H9 (cell line): ENCODE results near the gene PRDX2. TPM values are rescaled to one million over a fixed set of nuclear protein-coding genes. Genes with fewer than 3 reads are reported as not detected.

ENCODE experiments used
- DNase-seq: peaks from one replicate; pipeline ENCODE4 v3.0.0-alpha.2; 2017
- H2AFZ ChIP-seq: one replicate; pipeline ENCODE4 v1.6.1; 2013; ENCODE audit warnings: mild to moderate bottlenecking, low read length, control low read depth, moderate library complexity
- H2AK5ac ChIP-seq: 2 replicates; pipeline ENCODE4 v1.6.1; 2013; ENCODE audit warnings: low read length, control low read depth, mixed read lengths; ENCODE audit not compliant: insufficient read length
- H2BK120ac ChIP-seq: one replicate; pipeline ENCODE4 v1.6.1; 2013; ENCODE audit warnings: low read depth, mild to moderate bottlenecking, low read length, control low read depth, inconsistent platforms; ENCODE audit not compliant: poor library complexity, severe bottlenecking
- H2BK12ac ChIP-seq: 2 replicates; pipeline ENCODE4 v1.6.1; 2013; ENCODE audit warnings: low read length, control low read depth, mixed read lengths, low read depth; ENCODE audit not compliant: insufficient read length
- H2BK15ac ChIP-seq: 2 replicates; pipeline ENCODE4 v1.6.1; 2013; ENCODE audit warnings: low read depth, low read length, control low read depth
- H2BK20ac ChIP-seq: one replicate; pipeline ENCODE4 v1.6.1; 2013; ENCODE audit warnings: low read depth, mild to moderate bottlenecking, low read length, control low read depth, inconsistent platforms; ENCODE audit not compliant: poor library complexity, severe bottlenecking
- H2BK5ac ChIP-seq: 2 replicates; pipeline ENCODE4 v1.6.1; 2013; ENCODE audit warnings: low read length, control low read depth, mixed read lengths; ENCODE audit not compliant: insufficient read length
- H3K14ac ChIP-seq: 2 replicates; pipeline ENCODE4 v1.6.1; 2013; ENCODE audit warnings: low read length, control low read depth; ENCODE audit not compliant: insufficient read depth
- H3K18ac ChIP-seq: 2 replicates; pipeline ENCODE4 v1.6.1; 2013; ENCODE audit warnings: low read depth, mild to moderate bottlenecking, mixed read lengths, low read length, control low read depth; ENCODE audit not compliant: insufficient read length
- H3K23ac ChIP-seq: 2 replicates; pipeline ENCODE4 v1.6.1; 2013; ENCODE audit warnings: low read length, control low read depth, mixed read lengths, low read depth; ENCODE audit not compliant: insufficient read length
- H3K23me2 ChIP-seq: 2 replicates; pipeline ENCODE4 v1.6.1; 2013; ENCODE audit warnings: low read depth, mild to moderate bottlenecking, mixed read lengths, low read length, control low read depth; ENCODE audit not compliant: insufficient read length, poor library complexity, severe bottlenecking
- H3K27ac ChIP-seq: 2 replicates; pipeline ENCODE4 v1.5.1; 2013; ENCODE audit warnings: low read length, control low read depth, mixed read lengths, low read depth; ENCODE audit not compliant: insufficient read length
- H3K27me3 ChIP-seq: 2 replicates; pipeline ENCODE4 v1.6.1; 2013; ENCODE audit warnings: low read length, control low read depth, inconsistent platforms; ENCODE audit not compliant: insufficient read depth
- H3K4ac ChIP-seq: 2 replicates; pipeline ENCODE4 v1.6.1; 2013; ENCODE audit warnings: low read depth, mild to moderate bottlenecking, control low read depth, inconsistent platforms, low read length, moderate library complexity
- H3K4me1 ChIP-seq: 2 replicates; pipeline ENCODE4 v1.6.1; 2013; ENCODE audit warnings: low read length, control low read depth, inconsistent platforms; ENCODE audit not compliant: insufficient read depth
- H3K4me2 ChIP-seq: 2 replicates; pipeline ENCODE4 v1.6.1; 2013; ENCODE audit warnings: low read length, control low read depth, mixed read lengths; ENCODE audit not compliant: insufficient read length, insufficient read depth
- H3K56ac ChIP-seq: 2 replicates; pipeline ENCODE4 v1.6.1; 2013; ENCODE audit warnings: low read depth, mild to moderate bottlenecking, mixed read lengths, low read length, control low read depth; ENCODE audit not compliant: insufficient read length
- H3K79me1 ChIP-seq: 2 replicates; pipeline ENCODE4 v1.6.1; 2013; ENCODE audit warnings: low read depth, mild to moderate bottlenecking, moderate library complexity, low read length, control low read depth, inconsistent platforms; ENCODE audit not compliant: insufficient read depth, poor library complexity, severe bottlenecking
- H3K79me2 ChIP-seq: 2 replicates; pipeline ENCODE4 v1.6.1; 2013; ENCODE audit warnings: low read length, control low read depth, inconsistent platforms; ENCODE audit not compliant: insufficient read depth
- H3K9ac ChIP-seq: 2 replicates; pipeline ENCODE4 v1.6.1; 2013; ENCODE audit warnings: low read length, control low read depth, mixed read lengths; ENCODE audit not compliant: insufficient read length; ENCODE audit errors: extremely low read depth
- H3K9me3 ChIP-seq: one replicate; pipeline ENCODE4 v1.6.1; 2013; ENCODE audit warnings: low read depth, low read length, inconsistent platforms; ENCODE audit not compliant: control insufficient read depth
- H3T11ph ChIP-seq: one replicate; pipeline ENCODE4 v1.6.1; 2013; ENCODE audit warnings: mild to moderate bottlenecking, low read length, control low read depth, inconsistent platforms
- H4K20me1 ChIP-seq: one replicate; pipeline ENCODE4 v1.6.1; 2013; ENCODE audit not compliant: control insufficient read depth, insufficient read length, insufficient read depth
- H4K5ac ChIP-seq: 2 replicates; pipeline ENCODE4 v1.6.1; 2013; ENCODE audit warnings: low read depth, mild to moderate bottlenecking, mixed read lengths, low read length, control low read depth; ENCODE audit not compliant: insufficient read length
- H4K8ac ChIP-seq: replicated peaks from 2 replicates; pipeline ENCODE4 v1.6.1; 2013; ENCODE audit warnings: low read length, control low read depth, mixed read lengths, low read depth; ENCODE audit not compliant: insufficient read length
- H4K91ac ChIP-seq: 2 replicates; pipeline ENCODE4 v1.6.1; 2013; ENCODE audit warnings: low read depth, mild to moderate bottlenecking, moderate library complexity, mixed read lengths, low read length, control low read depth; ENCODE audit not compliant: insufficient read length
- H3K27ac Mint-ChIP-seq, 3 experiments: 2 replicates in 2 of 3; 3 replicates in 1 of 3; pipeline ENCODE4 v1.8.0; 2020 to 2021; ENCODE audit warnings: mixed read lengths in 3 of 3, mild to moderate bottlenecking in 1 of 3, moderate library complexity in 1 of 3
- H3K27me3 Mint-ChIP-seq: 2 replicates; pipeline ENCODE4 v1.8.0; 2021; ENCODE audit warnings: low read depth, mild to moderate bottlenecking, moderate library complexity, mixed read lengths
- H3K36me3 Mint-ChIP-seq, 3 experiments: 2 replicates in 2 of 3; 3 replicates in 1 of 3; pipeline ENCODE4 v1.8.0; 2020 to 2021; ENCODE audit warnings: low read depth in 3 of 3, mixed read lengths in 3 of 3; ENCODE audit not compliant: insufficient read depth in 1 of 3
- H3K4me1 Mint-ChIP-seq, 2 experiments: 2 replicates each; pipeline ENCODE4 v1.8.0; 2020; ENCODE audit warnings: mixed read lengths in 2 of 2
- H3K4me3 Mint-ChIP-seq, 2 experiments: 2 replicates in 1 of 2; 3 replicates in 1 of 2; pipeline ENCODE4 v1.8.0; 2020 to 2021; ENCODE audit warnings: mild to moderate bottlenecking in 2 of 2, mixed read lengths in 2 of 2, moderate library complexity in 1 of 2
- H3K9me3 Mint-ChIP-seq, 2 experiments: 2 replicates in 1 of 2; 3 replicates in 1 of 2; pipeline ENCODE4 v1.8.0; 2020; ENCODE audit warnings: mild to moderate bottlenecking in 2 of 2, mixed read lengths in 2 of 2, moderate library complexity in 1 of 2
- CTCF ChIP-seq: fragments of 200-600 bp; sonication (generic); conservative IDR thresholded peaks from 3 replicates; pipeline ENCODE4 v1.8.0; 2021; ENCODE audit warnings: antibody characterized with exemption, mild to moderate bottlenecking
- WGBS: extraction: QIAGEN DNeasy Blood & Tissue Kit; methylation state at CpG from one replicate; pipeline ENCODE4 v1.1.7; 2013; ENCODE audit warnings: missing lambda C conversion rate, low lambda C conversion rate, mixed read lengths; ENCODE audit not compliant: insufficient read length; ENCODE audit errors: extremely low coverage; 5-methylcytosine and 5-hydroxymethylcytosine counted together
- total RNA-seq: library from RNA; stranded (reverse); gene quantifications from 2 replicates; pipeline ENCODE4 v1.2.1, GENCODE V29; 2021

PRDX2 gene
- total RNA-seq, 1 experiment from 2014 or later: 468 TPM

- H3K18ac ChIP-seq: no peak overlapping the region
- no peak overlapping the region for H3K27ac ChIP-seq
- peak overlapping the region; percentile 78 for H3K4me2 ChIP-seq
- H2BK15ac ChIP-seq: no peak overlapping the region
- peak overlapping the region; percentile 69 to 85 for H3K4me3 Mint-ChIP-seq
- H3K4me1 Mint-ChIP-seq: peaks cover 24 to 25% of the 10 kb centered on the region in 2 experiments
- H2BK20ac ChIP-seq: no peak overlapping the region
- H3K79me2 ChIP-seq: no peaks in the 10 kb centered on the region
- TF ChIP-seq CTCF: peak; percentile 98
- DNase-seq: peak; percentile 84
- no peak overlapping the region for H2AFZ ChIP-seq
- H3K9ac ChIP-seq: no peak overlapping the region
- H3K4me1 ChIP-seq: no peaks in the 10 kb centered on the region
- no peak overlapping the region for H3K56ac ChIP-seq
- H3K79me1 ChIP-seq: no peaks in the 10 kb centered on the region
- no peak overlapping the region for H3K27ac Mint-ChIP-seq
- no peak overlapping the region for H3K14ac ChIP-seq
- H2BK120ac ChIP-seq: no peak overlapping the region
- H3K4ac ChIP-seq: no peak overlapping the region
- H3K27me3 ChIP-seq: no peaks in the 10 kb centered on the region
- H2BK5ac ChIP-seq: no peak overlapping the region
- no CpG with 5 or more reads among the region's 43 CpGs for WGBS
- no peaks in the 10 kb centered on the region for H3K9me3 Mint-ChIP-seq
- peaks cover 8 to 17% (median 13%) of the 10 kb centered on the region in 3 experiments; a peak in 6 of 7 replicates for H3K36me3 Mint-ChIP-seq
- no peaks in the 10 kb centered on the region; the same call in 1 of the 2 replicates for H3K27me3 Mint-ChIP-seq
- H2BK12ac ChIP-seq: no peak overlapping the region
- H3K9me3 ChIP-seq: no peaks in the 10 kb centered on the region
- no peak overlapping the region for H4K8ac ChIP-seq
- no peak overlapping the region for H4K91ac ChIP-seq
- H4K5ac ChIP-seq: no peak overlapping the region
- no peaks in the 10 kb centered on the region for H4K20me1 ChIP-seq
- no peak overlapping the region for H2AK5ac ChIP-seq
- H3K23ac ChIP-seq: no peak overlapping the region
- peaks cover 18% of the 10 kb centered on the region for H3K23me2 ChIP-seq
- no peak overlapping the region for H3T11ph ChIP-seq
These were observed 24.2 kb downstream of the PRDX2 start for GRCh38 chr19:12777217-12778016.
